Trophoblast cell (in vitro differentiated cells and primary cell): Measurements from ENCODE around the gene PIK3R5.
A peak's percentile ranks its signal among the peaks of the same experiment; 100 is the strongest.

Source experiments
- DNase-seq, 2 donors: peaks; one replicate each; pipeline ENCODE4 v3.0.0-alpha.2; 2016
- H2AFZ ChIP-seq: 2 replicates; pipeline ENCODE4 v1.6.1; 2013; ENCODE audit warnings: low read length, moderate library complexity, mild to moderate bottlenecking; ENCODE audit not compliant: insufficient read depth, poor library complexity
- H2AK5ac ChIP-seq: 2 replicates; pipeline ENCODE4 v1.6.1; 2013; ENCODE audit warnings: mild to moderate bottlenecking, low read length
- H2BK120ac ChIP-seq: 2 replicates; pipeline ENCODE4 v1.6.1; 2013; ENCODE audit warnings: low read length, mild to moderate bottlenecking, moderate library complexity; ENCODE audit not compliant: insufficient read depth, poor library complexity
- H2BK12ac ChIP-seq: 2 replicates; pipeline ENCODE4 v1.6.1; 2013; ENCODE audit warnings: mild to moderate bottlenecking, low read length, moderate library complexity
- H2BK5ac ChIP-seq: 2 replicates; pipeline ENCODE4 v1.6.1; 2013; ENCODE audit warnings: low read length, low read depth, moderate library complexity, mild to moderate bottlenecking; ENCODE audit not compliant: poor library complexity
- H3K14ac ChIP-seq: 2 replicates; pipeline ENCODE4 v1.6.1; 2013; ENCODE audit warnings: mild to moderate bottlenecking, low read length
- H3K18ac ChIP-seq: 2 replicates; pipeline ENCODE4 v1.6.1; 2013; ENCODE audit warnings: mild to moderate bottlenecking, low read length
- H3K23ac ChIP-seq: 2 replicates; pipeline ENCODE4 v1.6.1; 2013; ENCODE audit warnings: low read length
- H3K27ac ChIP-seq: 2 replicates; pipeline ENCODE4 v1.5.1; 2013; ENCODE audit warnings: low read depth, mild to moderate bottlenecking, inconsistent platforms, low read length, moderate library complexity
- H3K27me3 ChIP-seq: 2 replicates; pipeline ENCODE4 v1.6.1; 2013; ENCODE audit warnings: inconsistent platforms, mild to moderate bottlenecking, low read length, moderate library complexity; ENCODE audit not compliant: insufficient read depth
- H3K36me3 ChIP-seq, 2 experiments: 1 replicate in 1 of 2; 2 replicates in 1 of 2; pipeline ENCODE4 v1.6.1; 2013; ENCODE audit warnings: low read length in 2 of 2, mild to moderate bottlenecking in 2 of 2, moderate library complexity in 1 of 2; ENCODE audit not compliant: insufficient read depth in 2 of 2, control insufficient read depth in 1 of 2
- H3K4ac ChIP-seq: 2 replicates; pipeline ENCODE4 v1.6.1; 2013; ENCODE audit warnings: low read depth, mild to moderate bottlenecking, low read length, moderate library complexity
- H3K4me1 ChIP-seq, 2 experiments: 1 replicate in 1 of 2; 2 replicates in 1 of 2; pipeline ENCODE4 v1.6.1; 2013; ENCODE audit warnings: low read length in 2 of 2, mild to moderate bottlenecking in 2 of 2, moderate library complexity in 1 of 2; ENCODE audit not compliant: insufficient read depth in 2 of 2, control insufficient read depth in 1 of 2
- H3K4me2 ChIP-seq: 2 replicates; pipeline ENCODE4 v1.6.1; 2013; ENCODE audit warnings: inconsistent platforms, mild to moderate bottlenecking, low read length, moderate library complexity
- H3K4me3 ChIP-seq: 2 replicates; pipeline ENCODE4 v1.5.1; 2013; ENCODE audit warnings: mild to moderate bottlenecking, low read depth, low read length, inconsistent platforms
- H3K79me1 ChIP-seq: one replicate; pipeline ENCODE4 v1.6.1; 2013; ENCODE audit warnings: low read length
- H3K79me2 ChIP-seq: 2 replicates; pipeline ENCODE4 v1.6.1; 2013; ENCODE audit warnings: low read length, mild to moderate bottlenecking; ENCODE audit not compliant: control insufficient read depth, insufficient read depth, poor library complexity
- H3K9ac ChIP-seq: 2 replicates; pipeline ENCODE4 v1.6.1; 2013; ENCODE audit warnings: mild to moderate bottlenecking, low read length
- H3K9me3 ChIP-seq: 2 replicates; pipeline ENCODE4 v1.6.1; 2013; ENCODE audit warnings: low read depth, mild to moderate bottlenecking, control low read depth, inconsistent platforms, low read length; ENCODE audit not compliant: insufficient read depth
- H4K12ac ChIP-seq: 2 replicates; pipeline ENCODE4 v1.6.1; 2013; ENCODE audit warnings: low read depth, mild to moderate bottlenecking, low read length, moderate library complexity
- H4K8ac ChIP-seq: 2 replicates; pipeline ENCODE4 v1.6.1; 2013; ENCODE audit warnings: low read depth, mild to moderate bottlenecking, low read length, moderate library complexity
- H4K91ac ChIP-seq: one replicate; pipeline ENCODE4 v1.6.1; 2013; ENCODE audit warnings: low read depth, mild to moderate bottlenecking, low read length, moderate library complexity
- WGBS: extraction: QIAGEN DNeasy Blood & Tissue Kit; methylation state at CpG from one replicate; pipeline ENCODE4 v1.1.7; 2013; ENCODE audit warnings: missing lambda C conversion rate; ENCODE audit not compliant: insufficient read length, insufficient coverage; ENCODE audit errors: extremely low coverage; 5-methylcytosine and 5-hydroxymethylcytosine counted together

The PIK3R5 gene

GRCh38 chr17:8835106-8835505 is 130.4 kb downstream of the PIK3R5 start:
- Histone ChIP-seq H4K91ac (no peak overlapping the region), H3K27me3 (no peaks in the 10 kb centered on the region), H4K8ac (no peak overlapping the region), H3K79me2 (no peaks in the 10 kb centered on the region), H3K18ac (no peak overlapping the region), H3K4me3 (no peak overlapping the region), H3K4me1 (peaks cover 0 to 2% of the 10 kb centered on the region in 2 experiments), H2BK5ac (no peak overlapping the region), H3K14ac (no peak overlapping the region), H3K23ac (no peak overlapping the region), H3K4ac (no peak overlapping the region), H3K27ac (no peak overlapping the region), H2AFZ (no peak overlapping the region), H2BK12ac (no peak overlapping the region), H3K9ac (no peak overlapping the region), H3K4me2 (no peak overlapping the region), H2BK120ac (no peak overlapping the region), H4K12ac (no peak overlapping the region), H3K9me3 (peaks cover 3% of the 10 kb centered on the region), H2AK5ac (no peak overlapping the region), H3K79me1 (no peaks in the 10 kb centered on the region), H3K36me3 (no peaks in the 10 kb centered on the region)
- DNase-seq, result no peak
- no CpG with 5 or more reads among the region's 14 CpGs for WGBS

GRCh38 chr17:8832711-8833352 is 132.7 kb downstream of the PIK3R5 start:
- H3K27me3 ChIP-seq, result no peaks in the 10 kb centered on the region

GRCh38 chr17:8831234-8831849 is 134.2 kb downstream of the PIK3R5 start:
- no peaks in the 10 kb centered on the region for H3K36me3 ChIP-seq
- H3K23ac ChIP-seq, result no peak overlapping the region
- H3K27ac ChIP-seq, result no peak overlapping the region
- no peaks in the 10 kb centered on the region for H3K79me1 ChIP-seq
- H3K18ac ChIP-seq, result no peak overlapping the region
- no peak overlapping the region for H3K4ac ChIP-seq
- no peak overlapping the region for H2BK120ac ChIP-seq
- H2AK5ac ChIP-seq, result no peak overlapping the region
- no peak overlapping the region for H2BK5ac ChIP-seq
- H3K9me3 ChIP-seq, result peaks cover 10% of the 10 kb centered on the region
- no peak overlapping the region for H4K12ac ChIP-seq
- no peak overlapping the region for H3K9ac ChIP-seq
- no peak overlapping the region for H2BK12ac ChIP-seq
- H2AFZ ChIP-seq, result no peak overlapping the region
- no peaks in the 10 kb centered on the region for H3K27me3 ChIP-seq
- no peaks in the 10 kb centered on the region for H3K79me2 ChIP-seq
- no peak overlapping the region for H4K8ac ChIP-seq
- no peak overlapping the region for H3K4me2 ChIP-seq
- no CpG with 5 or more reads among the region's 7 CpGs for WGBS
- no peak overlapping the region for H4K91ac ChIP-seq
- H3K14ac ChIP-seq, result no peak overlapping the region
- DNase-seq, result no peak
- H3K4me3 ChIP-seq, result no peak overlapping the region
- H3K4me1 ChIP-seq, result peaks cover 0 to 2% of the 10 kb centered on the region in 2 experiments

More at GRCh38 chr17:8832711-8833352, 132.7 kb downstream of the PIK3R5 start:
- DNase-seq, result peak; percentile 19 to 32
- Histone ChIP-seq H2AFZ (no peak overlapping the region), H3K36me3 (no peaks in the 10 kb centered on the region), H4K91ac (no peak overlapping the region), H3K9ac (no peak overlapping the region), H3K9me3 (peaks cover 10% of the 10 kb centered on the region), H2BK5ac (no peak overlapping the region), H3K79me1 (no peaks in the 10 kb centered on the region), H3K14ac (no peak overlapping the region), H3K79me2 (no peaks in the 10 kb centered on the region), H3K4me3 (no peak overlapping the region), H3K18ac (no peak overlapping the region), H3K27ac (no peak overlapping the region), H4K12ac (no peak overlapping the region), H3K4me1 (peaks cover 0 to 2% of the 10 kb centered on the region in 2 experiments), H2BK12ac (no peak overlapping the region), H2AK5ac (no peak overlapping the region), H3K23ac (no peak overlapping the region), H4K8ac (no peak overlapping the region), H3K4ac (no peak overlapping the region), H3K4me2 (no peak overlapping the region), H2BK120ac (no peak overlapping the region)
- WGBS, result no CpG with 5 or more reads among the region's 33 CpGs

GRCh38 chr17:8830141-8830540 is 135.4 kb downstream of the PIK3R5 start:
- Histone ChIP-seq H2BK5ac (no peak overlapping the region), H4K12ac (no peak overlapping the region)

More at GRCh38 chr17:8830141-8830540, 135.4 kb downstream of the PIK3R5 start:
- H2AK5ac ChIP-seq, result no peak overlapping the region
- H3K23ac ChIP-seq, result no peak overlapping the region
- no peak overlapping the region for H3K4me3 ChIP-seq
- DNase-seq, result no peak
- H3K36me3 ChIP-seq, result no peaks in the 10 kb centered on the region
- no peak overlapping the region for H4K91ac ChIP-seq
- peaks cover 0 to 2% of the 10 kb centered on the region in 2 experiments for H3K4me1 ChIP-seq
- no peak overlapping the region for H3K27ac ChIP-seq
- no peak overlapping the region for H3K4me2 ChIP-seq
- no peak overlapping the region for H3K4ac ChIP-seq
- H3K79me1 ChIP-seq, result no peaks in the 10 kb centered on the region
- no peak overlapping the region for H2BK12ac ChIP-seq
- H2BK120ac ChIP-seq, result no peak overlapping the region
- no peak overlapping the region for H3K9ac ChIP-seq
- no peaks in the 10 kb centered on the region for H3K79me2 ChIP-seq
- no peak overlapping the region for H3K18ac ChIP-seq
- peaks cover 7% of the 10 kb centered on the region for H3K9me3 ChIP-seq
- H2AFZ ChIP-seq, result no peak overlapping the region
- H4K8ac ChIP-seq, result no peak overlapping the region
- H3K27me3 ChIP-seq, result no peaks in the 10 kb centered on the region
- WGBS, result no CpG with 5 or more reads among the region's 10 CpGs
- H3K14ac ChIP-seq, result no peak overlapping the region
